H1 (cell line): ENCODE data around the gene MSN.

Experiments used
- ATF3 ChIP-seq: IDR thresholded peaks from 2 replicates; pipeline ENCODE4 v1.6.1; 2011; ENCODE audit warnings: low read depth, mild to moderate bottlenecking, low read length; ENCODE audit not compliant: insufficient read depth
- BRCA1 ChIP-seq: IDR thresholded peaks from 2 replicates; pipeline ENCODE4 v1.6.1; 2012; ENCODE audit warnings: low read depth, low read length, improper control_type of control experiment
- CREB1 ChIP-seq: IDR thresholded peaks from 2 replicates; pipeline ENCODE4 v1.6.1; 2012; ENCODE audit warnings: inconsistent platforms
- CTCF ChIP-seq, 3 experiments: IDR thresholded peaks; 1 replicate in 2 of 3; 2 replicates in 1 of 3; pipeline versions ENCODE4 v1.5.1 to v1.6.1; 2011; ENCODE audit warnings: low read length in 3 of 3, mild to moderate bottlenecking in 3 of 3, inconsistent platforms in 2 of 3, low read depth in 1 of 3, moderate library complexity in 1 of 3; ENCODE audit not compliant: insufficient read depth in 1 of 3; ENCODE audit errors: control extremely low read depth in 1 of 3
- EZH2 ChIP-seq: fragments of 200-600 bp; sonication (generic); IDR thresholded peaks from 2 replicates; pipeline ENCODE4 v1.7.1; 2012; ENCODE audit warnings: low read depth, mild to moderate bottlenecking, moderate library complexity, low read length, inconsistent platforms; ENCODE audit not compliant: severe bottlenecking
- FOSL1 ChIP-seq: IDR thresholded peaks from 2 replicates; pipeline ENCODE4 v1.6.1; 2011; ENCODE audit warnings: mild to moderate bottlenecking, low read depth, low read length, moderate library complexity; ENCODE audit not compliant: insufficient read depth
- GABPA ChIP-seq: IDR thresholded peaks from 2 replicates; pipeline ENCODE4 v1.6.1; 2011; ENCODE audit warnings: mild to moderate bottlenecking, low read length, moderate library complexity, borderline replicate concordance; ENCODE audit not compliant: insufficient read depth
- MAFK ChIP-seq: IDR thresholded peaks from 2 replicates; pipeline ENCODE4 v1.6.1; 2012; ENCODE audit warnings: low read depth, mild to moderate bottlenecking, improper control_type of control experiment, low read length
- POLR2A ChIP-seq, 2 experiments: IDR thresholded peaks; 1 replicate in 1 of 2; 2 replicates in 1 of 2; pipeline ENCODE4 v1.6.1; 2011; ENCODE audit warnings: low read depth in 2 of 2, low read length in 2 of 2, mild to moderate bottlenecking in 2 of 2; ENCODE audit errors: control extremely low read depth in 1 of 2
- POLR2AphosphoS5 ChIP-seq: IDR thresholded peaks from 2 replicates; pipeline ENCODE4 v1.6.1; 2011; ENCODE audit warnings: low read depth, low read length
- TEAD4 ChIP-seq: IDR thresholded peaks from 2 replicates; pipeline ENCODE4 v1.6.1; 2012; ENCODE audit warnings: low read depth, low read length, inconsistent platforms, mixed read lengths
- YY1 ChIP-seq: IDR thresholded peaks from 2 replicates; pipeline ENCODE4 v1.6.1; 2011; ENCODE audit warnings: low read depth, mild to moderate bottlenecking, low read length
- ZNF274 ChIP-seq: IDR thresholded peaks from 2 replicates; pipeline ENCODE4 v1.7.0; 2012; ENCODE audit warnings: low read length, borderline replicate concordance; ENCODE audit errors: extremely low read depth

- TF ChIP-seq CTCF (IDR thresholded peaks at IDR 0.05; ENCODE audit: control extremely low read depth in 1 of 3, insufficient read depth in 1 of 3, low read depth in 1 of 3, low read length in 3 of 3) (no peak), ZNF274 (no peak), POLR2A (IDR thresholded peaks at IDR 0.05; ENCODE audit: control extremely low read depth in 1 of 2, low read depth in 2 of 2, low read length in 2 of 2) (no peak), EZH2 (no peak), YY1 (no peak), BRCA1 (no peak), POLR2AphosphoS5 (no peak), CREB1 (no peak), MAFK (no peak), ATF3 (no peak), TEAD4 (no peak), GABPA (no peak), FOSL1 (no peak)
Measured at GRCh38 chrX:65630771-65631170, 36.7 kb upstream of the MSN start.
